Jurkat, Clone E6-1 (cell line): ENCODE results near the gene BCAS1.
"Not testable (repeated sequence)": the region's sequence is repeated elsewhere in the genome, so short reads cannot be mapped to it uniquely, and the experiment has no call there.

Experiments
- DNase-seq: peaks from one replicate; pipeline ENCODE4 v3.0.0-alpha.2; 2011; ENCODE audit warnings: low read depth, low spot score
- H3K4me3 ChIP-seq: 2 replicates; pipeline ENCODE4 v1.5.1; 2011; ENCODE audit warnings: mild to moderate bottlenecking, low read length, control low read depth, moderate library complexity

Gene BCAS1

GRCh38 chr20:54028276-54029011 is 42.0 kb downstream of the BCAS1 start:
- no peak for DNase-seq
- no peak overlapping the region for H3K4me3 ChIP-seq

DNA sequence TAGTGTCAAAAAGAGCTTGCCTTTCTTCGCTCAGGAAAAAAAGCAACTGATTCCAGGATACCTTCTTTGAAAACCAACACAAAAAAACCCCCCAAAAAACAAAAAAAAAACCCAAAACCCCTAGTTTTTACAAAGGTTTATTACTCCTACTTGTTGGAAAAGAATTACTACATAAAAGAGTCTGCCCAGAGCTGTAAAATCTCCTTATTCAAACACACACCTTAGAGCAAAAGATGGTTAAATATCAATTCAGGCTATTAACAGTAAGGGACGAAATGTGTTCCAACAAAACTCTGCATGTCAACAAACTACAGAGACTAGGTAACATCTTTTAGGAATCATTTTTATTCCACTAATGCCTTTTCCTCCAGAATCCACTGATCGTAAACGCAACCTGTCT is 42.7 kb downstream of the BCAS1 start:
- no peak overlapping the region for H3K4me3 ChIP-seq
- no peak for DNase-seq

GRCh38 chr20:54026295-54027064 is 43.9 kb downstream of the BCAS1 start:
- no peak overlapping the region for H3K4me3 ChIP-seq
- no peak for DNase-seq

- H3K4me3 ChIP-seq = no peak overlapping the region
- no peak for DNase-seq
Observed at GRCh38 chr20:54025251-54025771, 45.1 kb downstream of the BCAS1 start.

DNA sequence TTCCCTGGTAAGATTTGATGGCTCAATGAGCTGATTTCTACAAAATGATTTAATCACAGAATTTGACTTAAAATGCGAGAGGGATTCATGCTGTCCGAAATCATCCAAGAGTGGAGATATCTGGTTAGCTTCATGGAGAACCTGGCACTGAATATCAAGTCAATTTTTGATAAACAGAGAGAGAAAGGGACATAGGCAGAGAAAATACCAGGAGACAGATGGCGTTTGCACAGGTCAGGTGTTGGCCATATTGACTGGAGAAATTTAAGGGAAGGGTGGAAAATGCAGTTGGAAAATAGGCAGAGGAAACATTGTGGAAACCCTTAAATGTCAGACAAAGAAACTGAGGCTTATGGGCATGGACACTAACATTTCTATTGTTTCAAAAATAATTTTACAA is 47.0 kb downstream of the BCAS1 start:
- DNase-seq = no peak
- no peak overlapping the region for H3K4me3 ChIP-seq

DNA sequence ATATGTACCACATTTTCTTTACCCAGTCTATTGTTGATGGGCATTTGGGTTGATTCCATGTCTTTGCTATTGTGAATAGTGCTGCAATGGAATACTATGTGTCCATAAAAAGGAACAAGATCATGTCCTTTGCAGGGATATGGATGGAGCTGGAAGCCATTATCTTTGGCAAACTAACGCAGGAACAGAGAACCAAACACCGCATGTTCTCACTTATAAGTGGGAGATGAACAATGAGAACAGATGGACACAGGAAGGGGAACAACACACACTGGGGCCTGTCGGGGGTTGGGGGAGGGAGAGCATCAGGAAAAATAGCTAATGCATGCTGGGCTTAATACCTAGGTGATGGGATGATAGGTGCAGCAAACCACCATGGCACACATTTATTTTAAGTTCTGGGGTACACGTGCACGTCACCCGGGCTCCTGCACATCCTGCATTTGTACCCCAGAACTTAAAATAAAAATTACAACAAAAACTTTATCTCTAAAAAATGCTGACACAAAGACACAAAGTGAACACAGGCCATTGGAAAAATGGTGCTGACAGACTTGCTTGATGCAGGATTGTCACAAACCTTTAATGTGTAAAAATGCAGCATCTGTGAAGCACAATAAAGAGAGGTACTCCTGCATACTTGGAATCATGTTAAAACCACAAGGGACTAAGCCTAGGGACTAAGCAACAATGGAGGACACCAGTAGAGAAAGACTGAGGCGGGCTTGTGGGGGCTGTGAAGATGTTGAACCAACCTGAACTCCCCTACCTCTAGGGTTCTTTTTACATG is 48.8 kb downstream of the BCAS1 start:
- no peak for DNase-seq
- no peak overlapping the region for H3K4me3 ChIP-seq

DNA sequence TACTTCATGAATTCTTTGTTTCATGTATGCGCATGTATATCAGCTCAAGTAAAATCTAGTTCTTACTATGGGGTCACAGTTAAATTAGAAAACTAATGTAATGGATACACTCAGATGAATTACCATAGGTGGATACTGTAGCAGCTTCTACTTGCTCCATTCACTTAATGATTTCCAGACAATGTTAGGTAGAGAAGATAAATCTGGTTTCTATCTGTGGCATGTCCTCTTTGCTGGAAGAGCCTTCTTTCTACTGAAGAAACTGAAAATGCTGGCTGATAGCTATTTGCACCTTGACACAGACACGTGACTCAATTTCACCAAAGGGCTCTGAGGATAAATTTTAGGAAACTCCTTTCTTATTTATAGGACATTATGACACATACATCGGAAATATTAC is 49.5 kb downstream of the BCAS1 start:
- no peak for DNase-seq
- H3K4me3 ChIP-seq = no peak overlapping the region

DNA sequence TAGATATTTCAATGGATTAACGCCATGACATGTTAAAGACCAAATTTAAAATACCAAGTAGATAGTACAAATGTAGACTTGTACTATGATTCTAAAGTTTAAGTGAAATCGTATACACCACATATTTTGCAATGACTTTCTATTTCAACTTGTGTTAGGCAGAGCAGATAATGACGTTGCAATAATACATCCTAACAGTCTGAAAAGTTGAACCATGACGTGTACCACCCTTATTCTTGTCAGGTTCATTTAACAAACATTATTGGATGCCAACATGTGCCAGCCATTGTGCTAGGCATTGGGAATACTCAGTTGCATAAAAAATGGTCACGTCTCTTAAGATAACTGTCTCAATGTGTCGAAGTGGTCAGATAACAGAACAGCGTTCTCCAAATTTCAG is 50.0 kb downstream of the BCAS1 start:
- no peak for DNase-seq
- no peak overlapping the region for H3K4me3 ChIP-seq

GRCh38 chr20:54019585-54019984 is 50.8 kb downstream of the BCAS1 start:
- no peak for DNase-seq
- H3K4me3 ChIP-seq = no peak overlapping the region

- no peak overlapping the region for H3K4me3 ChIP-seq
- no peak for DNase-seq
Observed at GRCh38 chr20:54019127-54019526, 51.3 kb downstream of the BCAS1 start.

GRCh38 chr20:54017846-54018245 is 52.5 kb downstream of the BCAS1 start:
- no peak for DNase-seq
- H3K4me3 ChIP-seq = no peak overlapping the region

GRCh38 chr20:54015496-54015895 is 54.9 kb downstream of the BCAS1 start:
- H3K4me3 ChIP-seq = no peak overlapping the region
- DNase-seq = no peak

DNA sequence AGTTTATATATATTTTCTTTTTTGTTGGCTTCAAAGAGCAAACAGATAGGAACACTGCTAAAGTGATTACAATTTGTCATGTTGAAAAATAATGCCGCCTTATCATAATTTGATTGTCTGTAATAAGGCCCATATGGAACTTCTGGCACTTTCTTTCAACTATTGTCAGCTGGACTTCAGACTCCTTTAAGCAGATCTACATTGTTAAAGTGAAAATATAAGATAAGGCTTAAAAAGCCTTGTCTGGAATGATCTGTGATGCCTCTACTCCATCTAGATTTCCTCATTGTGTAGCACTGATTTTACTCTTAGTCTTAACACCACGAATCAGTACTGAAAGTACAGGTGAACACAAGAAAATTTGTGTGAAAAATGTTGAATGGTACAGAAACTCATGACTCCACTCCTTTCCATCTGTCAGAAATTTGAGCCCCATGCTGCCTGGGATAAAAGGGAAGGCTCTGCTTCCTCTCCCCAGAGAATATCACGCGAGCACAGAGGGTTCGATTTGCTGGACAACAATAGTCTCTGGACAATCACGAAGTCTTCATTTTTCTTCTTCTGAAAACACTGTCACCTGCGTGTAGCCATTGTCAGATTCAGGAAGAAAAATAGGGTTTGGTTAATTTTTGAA is 56.0 kb downstream of the BCAS1 start:
- no peak for DNase-seq
- no peak overlapping the region for H3K4me3 ChIP-seq

DNA sequence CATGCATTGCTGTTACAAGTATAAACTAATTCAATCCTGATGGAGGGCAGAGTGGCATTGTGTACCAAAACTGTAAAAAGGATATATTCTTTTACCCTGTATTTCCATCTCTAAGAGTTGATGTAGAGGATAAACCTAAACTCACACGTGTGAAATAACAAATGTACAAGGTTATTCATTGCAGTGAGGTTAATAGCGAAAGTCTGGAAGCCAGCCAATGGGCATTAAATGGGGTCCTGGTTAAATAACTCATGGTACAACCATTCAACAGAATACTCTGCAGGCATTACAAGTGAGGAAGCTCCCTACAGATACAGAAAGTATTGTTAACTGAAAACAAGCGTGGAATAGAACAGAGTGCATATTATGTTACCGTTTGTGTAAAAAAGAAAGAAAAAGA is 56.9 kb downstream of the BCAS1 start:
- DNase-seq = no peak
- no peak overlapping the region for H3K4me3 ChIP-seq

- no peak overlapping the region for H3K4me3 ChIP-seq
- DNase-seq = no peak
Observed at GRCh38 chr20:54011346-54011745, 59.0 kb downstream of the BCAS1 start.

DNA sequence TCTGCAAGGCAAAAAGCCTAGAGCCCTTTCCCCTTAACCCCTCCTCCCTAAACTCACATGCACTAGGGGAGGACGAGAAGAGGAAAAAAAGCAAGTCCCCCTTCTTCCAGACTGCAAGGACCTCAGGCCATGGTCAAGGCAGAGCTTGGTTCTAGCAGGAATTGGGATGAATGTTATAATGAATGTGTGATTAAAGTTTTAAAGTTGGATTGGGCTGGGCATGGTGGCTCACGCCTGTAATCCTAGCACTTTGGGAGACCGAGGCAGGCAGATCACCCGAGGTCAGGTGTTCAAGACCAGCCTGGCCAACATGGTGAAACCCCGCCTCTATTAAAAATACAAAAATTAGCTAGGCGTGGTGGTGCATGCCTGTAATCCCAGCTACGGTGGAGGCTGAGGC is 64.2 kb downstream of the BCAS1 start:
- H3K4me3 ChIP-seq, DNase-seq: not testable (repeated sequence)

DNA sequence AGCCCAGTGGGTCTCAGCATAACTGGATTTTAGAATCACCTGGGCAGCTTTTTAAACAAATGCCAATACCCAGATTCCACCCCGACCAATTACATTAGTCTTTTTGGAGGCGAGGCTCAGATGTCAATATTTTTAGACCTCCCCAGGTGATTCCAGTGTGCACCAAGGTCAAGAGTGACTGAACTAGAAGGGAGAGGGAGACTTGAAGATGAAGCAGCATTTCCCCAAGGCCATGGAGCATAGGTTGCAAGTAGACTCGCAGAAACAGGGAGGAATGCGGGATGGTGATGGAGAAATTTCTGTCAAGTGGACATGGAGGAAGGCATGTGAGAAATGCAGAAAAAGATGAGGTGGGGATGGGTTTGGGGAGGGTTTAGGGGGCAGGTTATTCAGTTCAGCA is 64.9 kb downstream of the BCAS1 start:
- H3K4me3 ChIP-seq = no peak overlapping the region
- no peak for DNase-seq

DNA sequence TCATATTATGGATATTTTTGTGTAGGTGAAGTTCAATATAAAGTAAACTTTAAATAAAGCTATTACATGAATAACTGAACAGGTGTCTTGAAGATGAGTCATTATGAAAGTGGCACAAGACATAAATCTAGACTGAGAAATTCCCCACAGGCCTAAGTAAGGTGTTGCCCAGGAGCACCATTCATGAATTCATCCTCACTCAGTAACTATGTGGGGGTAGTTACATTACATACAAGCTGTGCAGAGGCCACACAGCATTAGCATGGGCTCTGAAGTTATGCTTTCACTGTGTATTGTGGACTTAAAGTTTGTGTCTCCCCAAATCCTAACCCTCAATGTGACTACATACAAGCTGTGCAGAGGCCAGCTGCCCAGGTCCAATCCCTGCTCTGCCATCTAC is 65.9 kb downstream of the BCAS1 start:
- DNase-seq = no peak
- no peak overlapping the region for H3K4me3 ChIP-seq

DNA sequence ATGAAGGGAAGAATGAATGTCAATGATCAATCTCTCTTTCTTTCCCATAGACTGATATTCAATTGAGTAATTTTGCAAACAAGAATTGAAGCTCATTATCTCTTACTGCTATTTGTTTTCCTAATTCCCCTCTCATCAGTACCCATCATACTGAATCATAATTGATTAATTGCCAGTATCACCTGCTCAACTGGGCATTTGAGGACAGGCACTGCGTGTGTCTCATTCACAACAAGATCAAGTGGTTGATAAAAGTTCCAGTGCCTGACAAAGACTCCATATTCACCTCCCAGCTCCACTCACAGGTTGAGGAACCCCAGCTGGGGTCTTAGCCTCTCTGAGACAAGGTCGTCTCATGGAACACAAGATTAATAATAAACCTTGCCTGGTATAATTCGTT is 67.7 kb downstream of the BCAS1 start:
- DNase-seq = no peak
- H3K4me3 ChIP-seq = no peak overlapping the region
